HuH-7 (cell line): ENCODE data around the gene KRT6C.

Experiments used
- DNase-seq: peaks from one replicate; pipeline ENCODE4 v3.0.0; 2011; ENCODE audit warnings: low spot score

KRT6C gene

DNA sequence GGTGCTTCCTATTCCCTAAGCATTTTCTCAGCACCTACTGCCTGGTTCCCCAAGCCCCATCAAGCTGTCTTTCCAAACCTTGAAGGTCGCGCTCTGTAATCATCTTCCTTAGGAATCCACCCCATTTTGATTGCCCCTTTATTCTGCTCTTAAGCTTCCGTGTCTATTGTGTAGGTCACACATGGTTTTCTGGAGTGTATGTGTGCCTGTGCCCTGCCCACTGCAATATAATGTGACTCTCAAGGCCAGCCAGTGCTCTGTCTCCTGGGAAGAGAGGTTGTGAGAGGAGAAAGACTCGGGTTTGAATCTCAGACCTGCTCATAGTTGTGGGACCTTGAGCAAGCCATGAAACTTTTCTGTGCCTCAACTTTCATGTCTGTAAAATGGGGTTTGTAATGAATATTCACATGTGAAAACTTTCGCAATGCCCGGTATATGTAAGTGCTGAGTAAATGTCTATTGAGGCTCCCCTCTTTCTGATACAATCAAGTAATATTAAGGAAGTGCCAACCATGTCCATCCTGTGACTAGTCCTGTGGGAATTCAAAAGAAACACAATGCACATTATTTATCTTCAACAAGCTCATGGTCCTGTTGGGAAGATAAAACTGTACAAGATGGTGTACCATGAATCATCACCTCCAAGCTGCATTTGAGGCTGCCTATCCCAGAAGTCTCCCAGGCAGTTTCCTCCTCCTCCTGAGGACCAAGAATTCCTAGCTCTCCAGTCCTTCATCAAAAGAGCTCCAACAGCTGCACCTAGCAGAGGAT, 38.7 kb downstream of the KRT6C start:
- DNase-seq = no peak

DNA sequence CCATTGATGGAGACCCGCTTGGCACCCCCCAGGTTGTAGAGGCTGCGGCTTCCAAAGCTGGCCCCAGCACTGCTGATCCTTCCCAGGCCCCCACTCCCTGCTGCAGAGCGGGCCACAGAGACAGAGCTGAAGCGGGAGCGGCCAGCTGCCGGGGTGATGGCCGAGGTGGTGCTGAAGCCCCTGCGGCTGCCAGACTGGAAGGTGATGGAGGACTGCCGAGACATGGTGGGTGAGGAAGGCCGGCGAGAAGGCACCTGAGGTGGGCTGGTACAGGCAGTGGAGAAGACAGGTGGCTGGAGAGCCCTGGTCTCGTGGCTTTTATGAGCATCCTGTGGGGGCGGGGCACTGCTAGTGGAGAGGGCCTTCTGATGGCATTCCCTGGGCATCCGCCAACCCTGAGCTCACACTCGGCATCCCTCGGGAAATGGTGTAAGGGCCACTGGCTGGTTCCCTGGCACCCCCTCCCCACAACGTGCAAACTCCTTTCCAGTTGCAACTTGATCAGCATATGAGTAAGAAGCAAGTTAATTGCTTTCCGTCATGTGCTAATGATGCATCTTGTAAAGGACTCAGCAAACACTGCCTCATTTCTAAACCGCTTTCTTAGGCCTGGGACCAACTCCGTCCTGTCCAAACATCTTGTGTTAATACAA, 39.4 kb downstream of the KRT6C start, which contains the start of gene KRT75:
Gene KRT75 (minus strand): TSS at position 291 of the 653 bp plus-strand sequence. CDS start 67 bp downstream, at position 224.
- no peak for DNase-seq

DNA sequence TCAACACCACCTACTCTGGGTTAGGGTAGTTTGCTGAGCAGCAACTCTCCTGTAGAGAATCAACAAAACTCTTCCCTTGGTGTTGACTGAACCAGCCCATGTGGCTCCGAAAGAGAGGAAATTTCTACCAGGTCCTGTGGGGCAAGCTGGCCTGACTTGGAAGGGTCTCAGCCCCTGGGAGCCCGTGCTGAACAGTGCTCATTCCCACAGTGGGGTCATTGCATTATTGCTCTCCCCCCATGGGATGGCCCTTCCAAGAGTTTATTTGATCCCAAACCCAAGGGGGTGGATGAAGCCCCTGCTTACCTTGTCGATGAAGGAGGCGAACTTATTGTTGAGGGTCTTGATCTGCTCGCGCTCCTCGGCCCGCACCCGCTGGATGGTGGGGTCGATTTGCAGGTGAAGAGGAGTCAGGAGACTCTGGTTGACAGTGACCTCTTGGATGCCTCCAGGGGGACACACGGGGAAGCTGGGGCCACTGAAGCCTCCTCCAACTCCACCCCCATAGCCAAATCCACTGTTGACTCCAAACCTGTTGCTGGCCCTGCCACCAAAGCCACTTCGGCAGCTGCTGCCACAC, 40.0 kb downstream of the KRT6C start:
- no peak for DNase-seq

DNA sequence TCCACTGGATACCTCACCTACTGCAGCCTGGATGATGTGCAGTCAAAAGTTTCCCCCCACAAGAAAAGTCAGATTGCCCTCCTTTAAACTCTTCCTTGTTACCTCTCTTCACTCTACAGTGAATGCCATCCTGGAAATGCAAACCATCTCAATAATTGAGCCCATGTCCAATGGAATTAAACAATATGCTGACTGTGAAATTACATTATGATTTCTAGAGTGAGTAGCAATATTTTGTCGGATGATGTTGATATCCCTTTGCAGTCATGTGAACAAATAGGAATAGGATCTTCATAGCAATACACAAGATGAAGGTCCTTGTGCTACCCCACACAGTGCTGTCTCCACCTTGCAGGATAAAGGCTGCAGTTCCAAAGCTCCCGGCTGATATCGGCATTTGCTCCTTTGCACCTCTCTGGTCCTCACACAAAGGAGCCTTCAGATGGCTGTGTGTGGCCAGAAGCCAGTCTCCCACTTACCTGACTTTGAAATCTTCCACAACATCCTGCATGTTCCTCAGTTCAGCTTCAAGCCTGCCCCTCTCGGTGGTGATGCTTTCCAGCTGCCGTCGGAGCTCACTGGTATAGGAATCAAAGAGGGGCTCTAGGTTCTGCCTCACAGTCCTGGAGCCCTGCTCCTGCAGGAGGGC, 40.9 kb downstream of the KRT6C start:
- DNase-seq = no peak

DNA sequence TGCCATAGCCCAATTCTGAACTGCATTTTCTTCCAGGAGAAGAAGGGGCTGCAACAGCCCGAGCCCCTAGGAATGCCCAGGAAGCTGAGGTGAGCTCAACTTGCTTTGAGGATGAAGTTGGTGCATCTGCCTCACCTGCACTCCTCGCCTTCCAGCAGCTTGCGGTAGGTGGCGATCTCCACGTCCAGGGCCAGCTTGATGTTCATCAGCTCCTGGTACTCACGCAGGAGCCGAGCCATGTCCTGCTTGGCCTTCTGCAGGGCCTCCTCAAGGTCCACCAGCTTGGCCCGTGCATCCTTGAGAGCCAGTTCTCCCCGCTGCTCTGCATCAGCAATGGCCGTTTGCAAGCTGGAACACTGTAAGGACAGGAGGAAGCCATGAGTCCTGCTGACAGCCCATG, 45.5 kb downstream of the KRT6C start:
- DNase-seq = no peak

DNA sequence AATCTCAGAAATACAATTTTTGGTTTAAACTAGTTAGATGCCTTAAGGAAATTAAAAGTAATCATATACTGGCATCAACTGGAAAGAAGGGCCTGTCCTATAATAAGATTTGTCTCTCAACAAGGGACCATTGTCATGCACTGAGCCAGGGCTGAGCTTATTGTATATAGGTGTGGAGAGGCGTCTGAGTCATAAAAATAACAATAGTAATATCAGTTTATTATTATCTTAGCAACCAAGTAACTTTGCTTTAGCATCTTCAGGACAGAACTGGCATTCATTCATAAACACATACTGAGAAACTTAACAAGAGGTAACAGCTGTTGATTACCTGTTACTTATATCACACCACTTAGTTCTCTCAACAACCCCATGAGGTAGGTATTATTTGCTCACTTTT, 46.5 kb downstream of the KRT6C start:
- DNase-seq = no peak

DNA sequence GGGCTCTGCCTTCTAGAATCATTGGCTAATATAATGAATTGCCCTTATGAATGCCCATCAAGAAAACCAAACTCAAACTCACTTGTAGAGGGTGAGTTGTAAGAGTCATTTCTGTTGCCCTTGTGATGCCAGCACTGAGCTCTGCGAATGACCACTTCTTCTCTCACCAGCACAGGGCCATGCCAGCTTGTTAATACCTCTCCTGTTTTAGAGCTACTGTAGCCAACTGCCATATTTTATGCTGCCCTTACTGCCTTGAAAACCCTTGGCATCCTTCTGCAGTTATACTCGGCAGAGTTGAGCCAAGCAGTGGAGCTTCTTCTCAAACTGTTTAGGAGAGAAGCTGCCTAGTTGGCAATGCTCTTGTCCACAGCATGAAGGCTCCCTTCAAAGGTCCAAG, 47.6 kb downstream of the KRT6C start:
- no peak for DNase-seq

DNA sequence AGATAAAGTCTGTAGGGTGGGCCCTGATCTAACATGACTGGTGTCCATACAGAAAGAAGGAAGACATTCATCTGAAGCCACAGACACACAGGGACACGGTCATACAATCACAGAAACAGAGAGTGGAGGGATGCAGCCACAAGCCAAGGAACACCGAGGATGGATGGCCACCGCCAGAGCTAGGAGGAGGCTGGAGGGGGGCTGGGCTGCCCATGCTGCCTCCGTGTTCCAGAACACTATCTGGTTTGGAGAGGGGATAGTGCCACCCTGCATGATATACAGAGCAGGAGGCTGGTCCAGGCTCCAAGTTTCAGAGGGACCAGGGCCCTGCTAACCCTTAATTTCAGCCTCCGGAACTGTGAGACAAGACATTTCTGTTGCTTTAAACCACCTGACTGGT, 48.1 kb downstream of the KRT6C start:
- no peak for DNase-seq

DNA sequence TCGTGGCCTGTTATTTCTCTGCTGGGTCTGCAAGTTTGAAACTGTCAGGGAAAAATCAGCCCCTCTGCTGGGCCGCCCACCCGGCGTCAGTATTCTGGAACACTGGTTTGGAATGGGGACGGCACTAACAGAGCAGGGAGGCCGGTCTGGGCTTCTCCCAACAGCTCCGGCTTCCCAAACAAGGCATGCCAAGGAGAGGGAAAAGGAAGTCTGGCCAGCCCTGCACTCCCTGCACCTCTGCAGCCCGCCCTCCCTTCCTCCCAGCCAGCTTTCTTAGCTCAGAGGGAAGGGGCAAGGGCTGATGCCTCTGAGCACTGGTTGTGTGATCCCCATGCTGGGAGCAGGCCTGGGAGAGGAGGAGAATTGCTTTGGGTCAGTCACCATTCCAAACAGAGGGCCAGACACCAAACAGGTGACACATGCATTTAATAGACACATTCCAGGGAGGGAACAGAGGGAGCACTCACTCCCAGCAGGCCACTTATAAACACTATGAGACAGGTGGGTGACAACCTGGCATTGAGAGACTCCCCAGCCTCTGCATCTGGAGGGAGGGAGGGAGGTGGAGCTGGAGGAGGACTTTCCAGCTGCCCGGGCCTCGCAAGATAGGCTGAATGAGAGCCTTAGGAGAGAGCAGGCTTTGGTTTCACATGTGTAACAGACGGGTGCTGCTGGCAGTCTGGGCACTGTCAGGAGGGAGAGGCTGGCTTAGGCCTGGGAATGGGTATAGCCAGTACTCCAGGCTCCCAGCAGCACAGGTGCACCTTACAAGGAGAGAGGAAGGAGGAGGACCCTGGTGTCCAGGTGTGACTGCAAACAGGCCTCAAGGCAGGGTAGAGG, 49.7 kb downstream of the KRT6C start:
- no peak for DNase-seq

DNA sequence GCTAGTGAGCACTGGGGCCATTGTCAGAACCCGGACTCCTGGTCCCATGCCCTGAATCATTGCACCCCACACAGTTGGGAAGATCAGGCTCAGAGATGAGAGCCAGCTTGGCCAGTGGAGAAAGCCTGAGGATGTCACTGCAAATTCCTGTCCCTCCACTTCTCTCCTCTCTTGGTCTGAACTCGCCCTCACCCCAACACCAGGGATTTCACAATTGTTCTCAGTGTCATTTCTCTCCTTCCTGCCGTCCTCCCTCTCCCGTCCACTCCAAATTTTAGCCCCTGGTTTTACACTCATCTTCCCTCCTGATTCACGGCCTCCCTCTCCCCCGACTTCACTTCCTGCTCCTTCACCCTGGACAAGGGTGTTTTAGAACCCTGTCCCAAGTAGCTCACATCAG, 50.6 kb downstream of the KRT6C start:
- no peak for DNase-seq

DNA sequence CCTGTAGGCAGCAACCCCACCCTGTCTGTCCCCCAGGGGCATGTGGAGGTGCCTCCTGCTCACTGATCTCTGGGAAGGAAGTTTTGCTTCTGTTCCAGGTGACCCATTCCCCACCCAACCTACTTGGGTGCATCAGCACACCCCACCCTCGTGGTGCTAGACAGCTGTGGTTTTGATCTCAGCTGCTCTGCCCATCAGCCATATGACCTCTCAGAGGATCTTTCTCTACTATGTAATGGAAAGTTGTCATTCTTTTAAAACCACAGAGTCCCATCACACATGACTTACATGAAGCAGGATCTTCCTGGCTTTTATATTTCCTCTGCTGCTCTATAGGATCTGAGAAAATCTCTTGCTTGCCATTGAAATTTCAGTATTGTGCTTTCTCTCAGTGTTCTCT, 53.9 kb downstream of the KRT6C start:
- no peak for DNase-seq

DNA sequence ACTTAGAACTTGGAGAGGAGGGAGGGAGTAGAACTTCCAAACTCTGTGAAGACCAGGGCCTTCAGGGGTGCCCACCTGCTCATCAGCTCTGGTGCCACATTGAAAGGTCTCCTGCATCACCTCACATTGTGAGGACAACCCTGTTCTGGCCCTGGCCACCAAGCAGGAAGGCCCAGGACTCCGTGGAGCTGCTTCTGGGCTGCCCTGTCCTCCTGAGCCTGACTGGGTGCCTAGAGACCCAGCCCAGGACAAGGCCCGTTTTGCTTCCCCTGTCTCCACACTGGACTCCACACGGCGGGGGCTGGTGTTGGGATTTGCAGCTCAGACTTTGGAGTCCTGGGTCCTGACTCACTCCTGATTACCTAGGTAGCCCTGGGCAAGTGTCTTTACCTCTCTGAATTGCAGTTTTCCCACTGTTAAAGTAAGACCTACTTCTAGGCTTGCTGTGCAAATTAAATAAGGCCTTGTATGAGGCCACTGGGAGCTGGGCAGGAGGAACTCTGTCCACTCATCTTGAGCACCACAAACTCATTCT, 55.0 kb downstream of the KRT6C start:
- no peak for DNase-seq
